Measurements from ENCODE around the gene PREP.
"Not testable (repeated sequence)": the region's sequence is repeated elsewhere in the genome, so short reads cannot be mapped to it uniquely, and the experiment has no call there.

The PREP gene

GRCh38 chr6:105389543-105389942, 13.3 kb downstream of the PREP start:
- DNase-seq = no peak

DNA sequence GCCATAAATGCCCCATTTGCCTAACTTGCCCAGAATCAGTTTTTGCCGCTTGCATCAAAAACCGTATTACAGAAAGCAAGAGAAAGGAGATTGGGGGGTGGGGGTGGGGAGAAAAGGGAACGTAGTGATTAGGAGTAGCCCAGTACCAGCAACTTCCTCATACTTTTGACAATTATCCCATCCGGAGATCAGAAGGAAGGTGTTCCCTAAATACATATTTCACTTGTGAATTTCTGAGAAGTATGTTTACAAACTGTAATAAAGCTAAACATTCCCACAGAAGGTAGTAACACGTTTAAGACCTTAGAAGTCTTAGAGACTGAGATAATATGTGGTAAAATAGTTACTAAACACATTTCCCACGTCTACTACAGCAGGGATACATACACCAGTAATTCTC, 14.5 kb downstream of the PREP start:
- DNase-seq = no peak

DNA sequence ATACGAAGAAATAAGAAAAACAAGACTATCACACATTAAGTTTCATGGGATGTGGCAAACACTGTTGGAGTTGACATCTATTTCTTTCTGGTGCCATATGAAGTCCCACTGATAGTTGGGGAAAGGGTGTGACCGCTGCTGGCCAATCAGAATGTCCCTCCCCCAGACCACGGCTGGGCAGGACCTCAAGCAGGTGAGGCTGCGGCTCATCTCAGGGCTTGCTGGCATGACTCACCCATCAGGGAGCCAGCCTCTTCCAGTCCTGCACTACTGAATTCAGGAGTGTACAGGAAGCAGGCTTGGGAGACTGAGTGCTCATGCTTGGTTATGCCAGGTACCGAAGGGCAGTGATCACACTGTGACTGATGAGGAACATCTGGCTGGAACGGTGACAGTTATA, 18.9 kb downstream of the PREP start:
- DNase-seq = peak; percentile 25

- no peak for DNase-seq
These were observed 19.9 kb downstream of the PREP start for GRCh38 chr6:105382958-105383357.

- peak; percentile 50 for DNase-seq
These were observed 20.4 kb downstream of the PREP start for GRCh38 chr6:105382496-105382895.

GRCh38 chr6:105380634-105381033, 22.2 kb downstream of the PREP start:
- no peak for DNase-seq

- DNase-seq = no peak
These were observed 27.1 kb downstream of the PREP start for GRCh38 chr6:105375797-105376196.

GRCh38 chr6:105374010-105374420, 28.9 kb downstream of the PREP start:
- no peak for DNase-seq

DNA sequence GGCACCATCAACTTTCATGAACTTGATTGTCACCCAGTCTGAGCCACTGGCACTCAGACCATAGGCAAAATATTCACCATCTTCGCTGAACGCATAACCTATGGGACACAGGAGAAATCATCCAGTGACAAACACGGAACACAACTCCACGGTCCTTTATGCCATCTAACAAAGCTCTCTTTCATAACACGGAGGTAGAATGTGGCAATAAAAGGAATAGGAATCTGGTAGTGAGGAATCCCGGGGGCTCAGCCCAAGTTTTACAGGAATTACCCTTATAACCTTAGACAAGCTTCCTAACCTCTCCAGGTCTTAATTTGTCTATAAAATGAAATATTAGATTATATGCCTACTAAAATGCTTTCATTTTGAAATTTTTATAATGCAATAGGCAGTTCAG, 29.4 kb downstream of the PREP start:
- no peak for DNase-seq

GRCh38 chr6:105372849-105373182, 30.1 kb downstream of the PREP start:
- DNase-seq = no peak

DNA sequence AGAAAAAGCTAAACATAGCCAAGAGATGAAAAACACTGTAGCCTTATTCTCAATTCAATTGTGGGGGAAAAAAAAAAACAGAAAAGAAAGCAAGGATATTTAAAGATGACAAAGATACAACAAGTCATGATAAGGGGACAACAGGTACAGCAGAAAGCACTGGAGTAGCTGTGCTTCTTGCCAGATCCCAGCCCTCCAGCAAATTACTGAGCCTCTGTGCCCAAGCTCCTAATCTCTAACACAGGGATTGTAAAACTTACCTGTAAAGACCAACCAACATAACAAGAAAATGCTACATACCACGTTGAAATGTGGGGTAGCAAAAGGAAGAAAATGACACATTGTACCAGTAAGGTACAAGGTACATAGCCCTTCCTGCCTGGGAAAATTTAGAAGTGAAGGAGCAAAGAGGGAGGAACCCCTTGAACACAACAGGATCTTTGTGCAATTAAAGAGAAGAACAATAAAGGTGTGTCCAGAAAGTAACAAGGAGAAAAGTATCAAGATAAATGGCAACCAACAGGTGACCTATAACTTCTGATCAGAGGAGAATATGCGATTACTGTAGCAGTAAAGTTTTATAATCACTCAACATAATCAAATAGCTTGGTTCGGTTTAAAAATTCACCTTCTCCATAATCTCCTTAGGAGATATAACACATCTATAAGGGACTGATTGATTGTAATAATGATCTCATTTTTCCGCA, 30.6 kb downstream of the PREP start:
- DNase-seq = no peak

DNA sequence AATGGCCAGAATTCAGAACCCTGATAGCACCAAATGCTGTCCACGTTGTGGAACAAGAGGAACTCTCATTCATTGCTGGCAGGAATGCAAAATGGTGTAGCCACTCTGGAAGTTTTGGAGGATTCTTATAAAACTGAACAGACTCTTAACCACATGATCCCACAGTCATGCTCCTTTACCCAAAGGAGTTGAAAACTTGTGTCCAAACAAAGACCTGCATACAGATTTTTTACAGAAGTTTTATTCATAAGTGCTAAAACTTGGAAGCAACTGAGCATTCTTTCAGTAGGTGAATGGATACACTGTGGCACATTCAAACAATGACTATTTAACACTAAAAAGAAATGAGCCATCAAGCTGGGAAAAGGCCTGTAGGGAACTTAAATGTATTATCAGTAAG, 32.5 kb downstream of the PREP start:
- no peak for DNase-seq

DNA sequence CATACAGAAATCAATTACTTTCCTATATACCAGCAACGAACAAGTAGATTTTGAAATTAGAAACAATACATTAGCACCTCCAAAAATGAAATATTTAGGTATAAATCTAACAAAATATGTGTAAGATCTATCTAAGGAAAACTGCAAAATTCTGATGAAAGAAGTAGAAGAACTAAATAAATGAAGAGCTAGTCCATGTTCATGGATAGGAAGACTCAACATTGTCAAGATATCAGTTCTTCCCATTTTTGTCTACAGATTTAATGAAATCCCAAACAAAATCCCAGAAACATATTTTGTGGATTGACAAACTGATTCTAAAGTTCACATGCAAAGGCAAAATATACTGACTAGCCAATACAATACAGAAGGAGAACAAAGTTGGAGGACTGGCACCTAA, 33.7 kb downstream of the PREP start:
- no peak for DNase-seq

GRCh38 chr6:105364243-105364642, 38.6 kb downstream of the PREP start:
- DNase-seq = no peak

DNA sequence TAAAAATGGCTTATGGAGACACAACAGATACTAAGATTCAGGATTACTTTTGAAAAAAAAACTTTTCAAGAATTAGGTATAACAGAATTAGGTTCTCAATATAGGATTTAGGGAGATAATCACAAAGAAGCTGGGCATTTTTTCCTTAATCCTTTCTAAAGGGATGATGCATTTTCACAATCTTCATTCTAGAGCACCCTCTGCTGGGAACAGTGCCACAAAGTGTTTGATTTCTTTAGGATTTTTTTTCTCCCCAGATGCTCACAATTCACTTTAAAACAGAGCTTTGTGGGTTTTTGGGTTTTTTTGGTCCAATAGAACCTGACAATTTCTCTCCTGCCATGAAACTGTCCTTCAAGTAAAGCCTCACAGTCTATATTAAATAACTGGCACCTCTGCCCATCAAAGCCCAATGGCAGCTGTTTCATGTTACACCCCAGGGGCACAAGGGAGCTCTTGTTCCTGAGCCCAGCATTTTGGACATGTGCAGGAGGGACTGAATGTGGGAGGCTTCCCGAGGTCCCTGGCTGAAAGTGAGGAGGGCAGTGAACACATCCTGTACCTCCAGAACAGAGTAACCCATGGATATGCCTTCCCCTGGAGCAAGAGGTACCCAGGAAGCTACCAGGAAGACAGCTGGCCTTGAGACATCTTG, 39.7 kb downstream of the PREP start:
- DNase-seq = no peak

- no peak for DNase-seq
These were observed 43.2 kb downstream of the PREP start for GRCh38 chr6:105359419-105360370.

DNA sequence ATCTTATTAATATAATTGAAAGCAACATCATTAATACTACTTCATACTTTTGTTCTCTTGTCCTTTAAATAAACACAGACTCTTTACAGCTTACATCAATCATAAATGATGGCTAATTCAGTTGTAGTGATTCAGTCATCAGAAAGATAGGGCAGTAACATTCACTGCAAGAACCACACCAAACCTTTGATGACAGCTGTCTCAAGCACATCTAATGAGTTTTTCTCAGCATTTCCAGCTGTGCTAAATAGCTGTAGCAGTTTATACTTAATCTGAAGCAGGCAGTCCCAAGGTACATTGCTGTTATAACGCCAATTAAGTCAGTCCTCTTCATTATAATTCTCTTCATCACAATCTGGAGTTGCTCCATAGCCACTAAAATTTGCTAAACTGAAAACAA, 45.7 kb downstream of the PREP start:
- DNase-seq = no peak

GRCh38 chr6:105352037-105352617, 50.8 kb downstream of the PREP start:
- DNase-seq = no peak

DNA sequence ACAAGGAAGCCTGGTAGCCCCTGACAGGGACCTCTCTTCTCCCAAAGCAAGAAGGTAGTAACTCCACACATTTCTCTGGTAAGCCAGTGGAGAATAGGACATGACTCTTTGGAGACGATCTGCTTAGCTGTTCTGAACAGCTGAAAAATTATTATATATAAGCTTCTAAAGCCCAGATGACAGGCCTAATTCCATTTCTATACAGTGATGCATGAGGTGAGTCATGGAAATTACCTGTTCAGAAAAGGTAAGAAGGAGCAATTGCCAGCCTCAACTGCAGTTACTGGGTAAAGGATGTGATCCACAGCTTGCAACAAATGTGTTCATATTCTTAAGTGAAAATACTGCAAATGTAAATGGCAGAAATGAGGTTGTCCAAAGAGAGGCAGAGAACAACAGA, 54.0 kb downstream of the PREP start:
- no peak for DNase-seq

DNA sequence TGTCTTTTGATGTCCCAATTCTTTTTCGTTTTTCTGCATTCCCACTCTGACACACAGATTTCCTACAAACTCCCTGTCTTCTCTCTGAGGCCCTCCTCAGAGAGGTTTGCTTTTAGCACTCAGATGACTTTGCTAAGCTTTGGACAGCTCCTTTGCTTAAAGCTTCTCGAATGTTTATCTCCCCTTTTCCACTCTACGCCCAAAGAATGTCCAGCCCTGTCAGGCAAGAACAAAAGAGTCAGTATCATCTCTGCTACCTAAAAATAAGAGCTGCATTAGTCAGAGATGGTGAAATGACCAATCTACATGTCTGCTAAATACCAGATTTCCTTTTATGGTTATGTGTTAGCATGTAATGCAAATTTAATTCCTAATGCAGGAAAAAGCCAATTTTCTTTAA, 56.8 kb downstream of the PREP start:
- DNase-seq = peak; percentile 6

DNA sequence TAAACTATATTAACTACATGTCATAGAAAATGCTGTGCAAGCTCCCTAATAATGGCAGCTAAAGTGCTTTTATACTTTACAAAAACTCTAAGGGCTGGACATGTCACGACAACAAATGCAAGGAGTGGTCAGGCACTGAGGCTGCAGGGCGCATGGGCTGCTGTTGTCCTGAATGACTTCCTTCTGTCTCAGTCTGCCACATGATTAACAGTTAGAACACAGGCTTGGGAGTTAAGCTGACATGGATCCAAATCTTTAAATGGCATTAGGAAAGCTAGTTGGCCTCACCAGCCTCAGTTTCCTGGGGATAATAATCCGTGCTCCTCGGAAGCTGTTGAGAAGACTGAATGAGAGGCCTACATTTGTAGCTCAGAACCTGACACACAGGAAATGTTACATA, 57.4 kb downstream of the PREP start:
- no peak for DNase-seq

DNA sequence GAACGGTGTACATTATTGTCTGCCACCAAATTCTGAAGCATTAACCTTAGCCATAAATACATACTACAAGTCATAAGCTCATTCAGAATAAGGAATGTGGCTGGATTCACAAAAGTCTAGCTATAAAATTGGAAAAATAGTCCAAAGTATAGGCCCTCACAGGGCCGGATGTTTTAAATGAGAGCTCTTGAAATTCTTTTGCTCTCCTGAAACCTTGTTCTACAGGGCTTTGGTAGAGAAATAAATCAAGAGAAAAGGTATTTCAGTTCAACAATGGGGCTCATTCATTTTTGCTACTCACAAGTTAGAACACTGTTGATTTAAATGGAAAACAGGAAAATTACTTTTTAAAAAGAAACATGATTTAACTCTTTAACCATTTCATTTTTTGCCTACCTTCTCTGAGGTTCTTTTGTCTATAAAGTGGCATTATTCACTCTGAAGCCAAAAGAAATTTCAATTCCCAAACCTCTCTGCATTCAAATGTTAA, 58.0 kb downstream of the PREP start:
- no peak for DNase-seq

- DNase-seq = not testable (repeated sequence)
These were observed 64.4 kb downstream of the PREP start for GRCh38 chr6:105338350-105338983.
